Nephron (organoid): ENCODE data around the gene MIEF2.

ENCODE experiments used
- H3K27ac Mint-ChIP-seq, 3 experiments: 2 replicates each; pipeline ENCODE4 v1.8.0; 2020; ENCODE audit warnings: mixed read lengths in 3 of 3, mild to moderate bottlenecking in 2 of 3, moderate library complexity in 1 of 3
- H3K27me3 Mint-ChIP-seq: 2 replicates; pipeline ENCODE4 v1.8.0; 2021; ENCODE audit warnings: low read depth, mild to moderate bottlenecking, moderate library complexity, mixed read lengths
- H3K36me3 Mint-ChIP-seq: 2 replicates; pipeline ENCODE4 v1.8.0; 2020; ENCODE audit warnings: low read depth, mixed read lengths
- H3K4me1 Mint-ChIP-seq: 2 replicates; pipeline ENCODE4 v1.8.0; 2020; ENCODE audit warnings: mixed read lengths
- H3K4me3 Mint-ChIP-seq, 3 experiments: 2 replicates each; pipeline ENCODE4 v1.8.0; 2020; ENCODE audit warnings: mild to moderate bottlenecking in 3 of 3, mixed read lengths in 3 of 3, moderate library complexity in 2 of 3
- H3K9me3 Mint-ChIP-seq: 2 replicates; pipeline ENCODE4 v1.8.0; 2020; ENCODE audit warnings: mixed read lengths
- CTCF ChIP-seq, 3 experiments: fragments of 200-600 bp; sonication (generic); IDR thresholded peaks; one replicate each; pipeline ENCODE4 v1.5.0; 2021; ENCODE audit warnings: antibody characterized with exemption in 3 of 3; ENCODE audit not compliant: unreplicated experiment in 3 of 3

MIEF2 gene

GRCh38 chr17:18251204-18251603, 9.3 kb upstream of the MIEF2 start:
- Mint-ChIP-seq H3K4me3 (no peak overlapping the region), H3K36me3 (peaks cover 44% of the 10 kb centered on the region), H3K27me3 (no peaks in the 10 kb centered on the region), H3K27ac (no peak overlapping the region), H3K9me3 (no peaks in the 10 kb centered on the region), H3K4me1 (peaks cover 7% of the 10 kb centered on the region)
- TF ChIP-seq CTCF (IDR thresholded peaks at IDR 0.05; ENCODE audit: unreplicated experiment in 3 of 3), result no peak

- no peak overlapping the region for H3K27ac Mint-ChIP-seq
- peaks cover 39% of the 10 kb centered on the region for H3K36me3 Mint-ChIP-seq
- peaks cover 10% of the 10 kb centered on the region for H3K4me1 Mint-ChIP-seq
Observed at GRCh38 chr17:18252160-18252559, 8.3 kb upstream of the MIEF2 start.

GRCh38 chr17:18253187-18253884, 7.1 kb upstream of the MIEF2 start:
- H3K4me1 Mint-ChIP-seq, result peaks cover 11% of the 10 kb centered on the region
- no peaks in the 10 kb centered on the region for H3K9me3 Mint-ChIP-seq
- H3K27me3 Mint-ChIP-seq, result no peaks in the 10 kb centered on the region
- TF ChIP-seq CTCF (IDR thresholded peaks at IDR 0.05; ENCODE audit: unreplicated experiment in 3 of 3), result no peak
- H3K27ac Mint-ChIP-seq, result no peak overlapping the region
- H3K36me3 Mint-ChIP-seq, result peaks cover 32% of the 10 kb centered on the region
- no peak overlapping the region for H3K4me3 Mint-ChIP-seq

More at GRCh38 chr17:18252160-18252559, 8.3 kb upstream of the MIEF2 start:
- no peaks in the 10 kb centered on the region for H3K27me3 Mint-ChIP-seq
- no peak overlapping the region for H3K4me3 Mint-ChIP-seq
- TF ChIP-seq CTCF (IDR thresholded peaks at IDR 0.05; ENCODE audit: unreplicated experiment in 3 of 3), result no peak
- H3K9me3 Mint-ChIP-seq, result no peaks in the 10 kb centered on the region

- Mint-ChIP-seq H3K4me1 (peaks cover 9% of the 10 kb centered on the region), H3K36me3 (peaks cover 27% of the 10 kb centered on the region), H3K9me3 (no peaks in the 10 kb centered on the region), H3K27me3 (no peaks in the 10 kb centered on the region), H3K4me3 (peak overlapping the region in 2 of 3 experiments; percentile 34 to 43), H3K27ac (no peak overlapping the region)
- TF ChIP-seq CTCF (IDR thresholded peaks at IDR 0.05; ENCODE audit: unreplicated experiment in 3 of 3), result no peak
Observed at GRCh38 chr17:18253947-18254821, 6.3 kb upstream of the MIEF2 start.

- H3K9me3 Mint-ChIP-seq, result no peaks in the 10 kb centered on the region
- no peaks in the 10 kb centered on the region for H3K27me3 Mint-ChIP-seq
- H3K27ac Mint-ChIP-seq, result no peak overlapping the region
Observed at GRCh38 chr17:18254888-18255649, 5.4 kb upstream of the MIEF2 start.

More at GRCh38 chr17:18254888-18255649, 5.4 kb upstream of the MIEF2 start:
- no peak for TF ChIP-seq CTCF (IDR thresholded peaks at IDR 0.05; ENCODE audit: unreplicated experiment in 3 of 3)
- Mint-ChIP-seq H3K4me3 (peak overlapping the region; percentile 46 to 69 (median 54)), H3K4me1 (peaks cover 15% of the 10 kb centered on the region), H3K36me3 (peaks cover 23% of the 10 kb centered on the region)
